ENCODE results near the gene HIGD1A.

DNA sequence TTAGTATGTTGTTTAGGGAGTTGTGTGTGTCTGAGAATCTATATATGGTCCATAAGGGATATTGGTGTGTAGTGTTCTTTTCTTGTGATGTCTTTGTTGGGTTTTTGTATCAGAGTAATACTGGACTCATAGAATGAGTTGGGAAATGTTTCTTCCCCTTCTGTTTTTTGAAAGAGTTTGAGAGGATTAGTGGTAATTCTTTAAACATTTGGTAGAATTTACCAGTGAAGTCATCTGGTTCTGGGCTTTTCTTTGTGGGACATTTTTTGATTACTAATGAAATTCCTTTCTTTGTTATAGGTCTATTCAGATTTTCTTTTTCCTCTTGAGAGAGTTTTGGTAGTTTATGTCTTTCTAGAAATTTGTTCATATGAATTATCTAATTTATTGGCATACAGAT, 21.9 kb upstream of the HIGD1A start:
- TF ChIP-seq, protein P1, sequence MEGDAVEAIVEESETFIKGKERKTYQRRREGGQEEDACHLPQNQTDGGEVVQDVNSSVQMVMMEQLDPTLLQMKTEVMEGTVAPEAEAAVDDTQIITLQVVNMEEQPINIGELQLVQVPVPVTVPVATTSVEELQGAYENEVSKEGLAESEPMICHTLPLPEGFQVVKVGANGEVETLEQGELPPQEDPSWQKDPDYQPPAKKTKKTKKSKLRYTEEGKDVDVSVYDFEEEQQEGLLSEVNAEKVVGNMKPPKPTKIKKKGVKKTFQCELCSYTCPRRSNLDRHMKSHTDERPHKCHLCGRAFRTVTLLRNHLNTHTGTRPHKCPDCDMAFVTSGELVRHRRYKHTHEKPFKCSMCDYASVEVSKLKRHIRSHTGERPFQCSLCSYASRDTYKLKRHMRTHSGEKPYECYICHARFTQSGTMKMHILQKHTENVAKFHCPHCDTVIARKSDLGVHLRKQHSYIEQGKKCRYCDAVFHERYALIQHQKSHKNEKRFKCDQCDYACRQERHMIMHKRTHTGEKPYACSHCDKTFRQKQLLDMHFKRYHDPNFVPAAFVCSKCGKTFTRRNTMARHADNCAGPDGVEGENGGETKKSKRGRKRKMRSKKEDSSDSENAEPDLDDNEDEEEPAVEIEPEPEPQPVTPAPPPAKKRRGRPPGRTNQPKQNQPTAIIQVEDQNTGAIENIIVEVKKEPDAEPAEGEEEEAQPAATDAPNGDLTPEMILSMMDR (IDR thresholded peaks at IDR 0.05 in 4 of 5, conservative IDR thresholded peaks at IDR 0.05 in 1 of 5) = no peak
- TF ChIP-seq POLR2A (IDR thresholded peaks at IDR 0.05) = no peak

All from gastrocnemius medialis (tissue), 4 donors.